SK-N-SH (cell line): Measurements from ENCODE around the gene PCK1. TPM values are rescaled to one million over a fixed set of nuclear protein-coding genes. Genes with fewer than 3 reads are reported as not detected.

Source experiments
- CTCF ChIA-PET: fragments of 300-600, 350-600 bp; formaldehyde crosslinking; extraction: SDS; loops from one replicate; lab custom pipeline; 2021; lab: Yijun Ruan, JAX
- POLR2A ChIA-PET: fragments of 350-600 bp; sonication (Branson Sonifier 250); formaldehyde crosslinking; extraction: SDS; loops from one replicate; lab custom pipeline; 2020; ENCODE audit warnings: antibody characterized with exemption, inconsistent platforms; lab: Yijun Ruan, JAX
- DNase-seq: peaks from one replicate; pipeline ENCODE4 v3.0.0; 2012
- H2AFZ ChIP-seq: fragments of 200-600 bp; sonication (generic); 2 replicates; pipeline ENCODE4 v1.8.1; 2016; ENCODE audit warnings: antibody characterized with exemption, mild to moderate bottlenecking, low read depth
- H3F3A ChIP-seq: fragments of 200-600 bp; sonication (generic); replicated peaks from 2 replicates; pipeline ENCODE3; 2016; ENCODE audit warnings: antibody characterized with exemption, mild to moderate bottlenecking; ENCODE audit not compliant: insufficient read depth
- H3K27ac ChIP-seq, 2 experiments: fragments of 200-500 bp in 1 of 2; fragments of 200-600 bp in 1 of 2; sonication (Bioruptor generic) in 1 of 2; sonication (generic), shearing (Covaris generic) in 1 of 2; 2 replicates each; pipeline versions ENCODE4 v1.5.1 to v1.6.1; 2014 to 2016; ENCODE audit warnings: low read depth in 2 of 2, inconsistent platforms in 1 of 2, low read length in 1 of 2, mild to moderate bottlenecking in 1 of 2, mixed read lengths in 1 of 2
- H3K27me3 ChIP-seq: fragments of 200-600 bp; sonication (generic), shearing (Covaris generic); 2 replicates; pipeline ENCODE4 v1.6.1; 2016; ENCODE audit warnings: mixed run types; ENCODE audit not compliant: insufficient read depth
- H3K36me3 ChIP-seq, 2 experiments: fragments of 200-500 bp in 1 of 2; fragments of 200-600 bp in 1 of 2; sonication (Bioruptor generic) in 1 of 2; sonication (generic) in 1 of 2; replicated peaks in 1 of 2; 2 replicates each; pipeline versions ENCODE3 to v1.5.1; 2014 to 2016; ENCODE audit warnings: low read length in 1 of 2, mild to moderate bottlenecking in 1 of 2; ENCODE audit not compliant: insufficient read depth in 2 of 2, control insufficient read depth in 1 of 2
- H3K4me1 ChIP-seq, 2 experiments: fragments of 200-500 bp in 1 of 2; fragments of 200-600 bp in 1 of 2; sonication (Bioruptor generic) in 1 of 2; sonication (generic), shearing (Covaris generic) in 1 of 2; 2 replicates each; pipeline versions ENCODE4 v1.5.1 to v1.6.1; 2014 to 2016; ENCODE audit warnings: low read depth in 1 of 2, low read length in 1 of 2, mixed run types in 1 of 2; ENCODE audit not compliant: insufficient read depth in 2 of 2, control insufficient read depth in 1 of 2
- H3K4me2 ChIP-seq: fragments of 200-600 bp; sonication (generic), shearing (Covaris generic); 2 replicates; pipeline ENCODE4 v1.6.1; 2017; ENCODE audit warnings: mixed run types
- H3K4me3 ChIP-seq, 2 experiments: fragments of 200-500 bp in 1 of 2; fragments of 200-600 bp in 1 of 2; sonication (Bioruptor generic) in 1 of 2; sonication (generic), shearing (Covaris generic) in 1 of 2; 2 replicates each; pipeline versions ENCODE4 v1.5.1 to v1.8.1; 2014 to 2016; ENCODE audit warnings: low read depth in 2 of 2, inconsistent platforms in 1 of 2, low read length in 1 of 2, mild to moderate bottlenecking in 1 of 2, mixed read lengths in 1 of 2, moderate library complexity in 1 of 2
- H3K79me2 ChIP-seq: fragments of 200-600 bp; sonication (generic); 2 replicates; pipeline ENCODE4 v1.8.1; 2017; ENCODE audit warnings: mild to moderate bottlenecking; ENCODE audit not compliant: insufficient read depth
- H3K9ac ChIP-seq: fragments of 200-600 bp; sonication (generic); 2 replicates; pipeline ENCODE4 v1.6.1; 2017; ENCODE audit warnings: mixed run types
- H3K9me2 ChIP-seq: fragments of 200-600 bp; sonication (generic); 2 replicates; pipeline ENCODE4 v1.6.1; 2017; ENCODE audit warnings: mixed run types
- H3K9me3 ChIP-seq: fragments of 200-600 bp; sonication (generic); 2 replicates; pipeline ENCODE4 v1.6.1; 2017; ENCODE audit warnings: mixed run types, mild to moderate bottlenecking, moderate library complexity
- H4K20me1 ChIP-seq: fragments of 200-600 bp; sonication (generic); 2 replicates; pipeline ENCODE4 v1.6.1; 2017; ENCODE audit warnings: mild to moderate bottlenecking, mixed run types; ENCODE audit not compliant: insufficient read depth
- CTCF ChIP-seq: fragments of 200-600 bp; sonication (generic); IDR thresholded peaks from 2 replicates; pipeline ENCODE4 v1.6.1; 2017; ENCODE audit warnings: antibody characterized with exemption, mild to moderate bottlenecking, moderate library complexity
- EP300 ChIP-seq, 2 experiments: IDR thresholded peaks; 2 replicates each; pipeline versions ENCODE4 v1.4.0 to v1.6.1; 2012; ENCODE audit warnings: borderline replicate concordance in 1 of 2, low read depth in 1 of 2, low read length in 1 of 2
- FOSL2 ChIP-seq: IDR thresholded peaks from 2 replicates; pipeline ENCODE4 v1.4.0; 2012; ENCODE audit warnings: low read depth, mild to moderate bottlenecking, moderate library complexity, borderline replicate concordance
- FOXJ3 ChIP-seq: sonication (generic); formaldehyde crosslinking; IDR thresholded peaks from 2 replicates; pipeline ENCODE4 v1.5.1; 2020; ENCODE audit warnings: mild to moderate bottlenecking, missing genetic modification reagents
- GABPA ChIP-seq: IDR thresholded peaks from 2 replicates; pipeline ENCODE4 v1.4.0; 2012; ENCODE audit warnings: low read depth, mild to moderate bottlenecking
- GATA2 ChIP-seq: sonication (generic); formaldehyde crosslinking; IDR thresholded peaks from 2 replicates; pipeline ENCODE4 v1.5.0; 2020; ENCODE audit warnings: mild to moderate bottlenecking, missing genetic modification reagents
- IRF3 ChIP-seq: fragments of 150-350 bp; IDR thresholded peaks from 2 replicates; pipeline ENCODE4 v1.6.1; 2016; ENCODE audit warnings: mild to moderate bottlenecking, low read depth, low read length
- MXI1 ChIP-seq: IDR thresholded peaks from 2 replicates; pipeline ENCODE4 v1.6.1; 2012; ENCODE audit warnings: mild to moderate bottlenecking, low read depth, low read length, improper control_type of control experiment
- NRF1 ChIP-seq: IDR thresholded peaks from 2 replicates; pipeline ENCODE4 v1.6.1; 2012; ENCODE audit warnings: low read depth, mild to moderate bottlenecking, low read length
- PBX3 ChIP-seq: IDR thresholded peaks from 2 replicates; pipeline ENCODE4; 2012
- POLR2AphosphoS5 ChIP-seq: IDR thresholded peaks from 2 replicates; pipeline ENCODE4 v1.6.1; 2012; ENCODE audit warnings: low read depth, low read length
- RCOR1 ChIP-seq: fragments of 150-350 bp; IDR thresholded peaks from 2 replicates; pipeline ENCODE4 v1.6.1; 2017; ENCODE audit warnings: antibody characterized with exemption, low read length
- SIN3A ChIP-seq: IDR thresholded peaks from 2 replicates; pipeline ENCODE4 v1.6.1; 2012; ENCODE audit warnings: low read depth, mild to moderate bottlenecking, low read length, moderate library complexity, borderline replicate concordance
- YY1 ChIP-seq: IDR thresholded peaks from 2 replicates; pipeline ENCODE4 v1.4.0; 2012; ENCODE audit warnings: low read depth, mild to moderate bottlenecking
- WGBS: methylation state at CpG from one replicate; pipeline ENCODE4 v1.1.6; 2017; ENCODE audit warnings: low lambda C conversion rate; 5-methylcytosine and 5-hydroxymethylcytosine counted together
- polyA plus RNA-seq, 3 experiments: library from polyadenylated mRNA; depleted of rRNA; stranded (reverse); fragments of >200 nt; gene quantifications; 2 replicates each; pipeline ENCODE4 v1.2.3, GENCODE V29; 2012
- TF ChIP-seq, protein P1 (sequence below): IDR thresholded peaks from 2 replicates; pipeline ENCODE4 v1.4.0; 2012; ENCODE audit warnings: low read depth, borderline replicate concordance
- TF ChIP-seq, protein P2 (sequence below): fragments of 150-350 bp; IDR thresholded peaks from 2 replicates; pipeline ENCODE4 v1.6.1; 2017; ENCODE audit warnings: antibody characterized with exemption, low read length, low read depth, borderline replicate concordance
- TF ChIP-seq, protein P3 (sequence below): IDR thresholded peaks from 2 replicates; pipeline ENCODE4 v1.4.0; 2012; ENCODE audit warnings: low read depth

PCK1 gene
- polyA plus RNA-seq, 1 of the 3 experiments (the other 2 are of a cell fraction) = not detected

- Histone ChIP-seq H3K9ac (no peak overlapping the region), H4K20me1 (no peaks in the 10 kb centered on the region), H3K9me2 (no peaks in the 10 kb centered on the region), H3F3A (no peaks in the 10 kb centered on the region), H3K4me1 (no peaks in the 10 kb centered on the region), H3K36me3 (no peaks in the 10 kb centered on the region), H3K79me2 (no peaks in the 10 kb centered on the region), H3K27ac (no peak overlapping the region), H3K4me3 (no peak overlapping the region), H2AFZ (no peak overlapping the region), H3K4me2 (no peak overlapping the region), H3K27me3 (peaks cover 17% of the 10 kb centered on the region), H3K9me3 (no peaks in the 10 kb centered on the region)
- WGBS = 44% methylated on average over 9 of the region's 9 CpGs
- TF ChIP-seq GATA2 (no peak), IRF3 (no peak), GABPA (no peak), EP300 (IDR thresholded peaks at IDR 0.05; ENCODE audit: borderline replicate concordance in 1 of 2, low read depth in 1 of 2, low read length in 1 of 2) (no peak)
- TF ChIP-seq, protein P1, sequence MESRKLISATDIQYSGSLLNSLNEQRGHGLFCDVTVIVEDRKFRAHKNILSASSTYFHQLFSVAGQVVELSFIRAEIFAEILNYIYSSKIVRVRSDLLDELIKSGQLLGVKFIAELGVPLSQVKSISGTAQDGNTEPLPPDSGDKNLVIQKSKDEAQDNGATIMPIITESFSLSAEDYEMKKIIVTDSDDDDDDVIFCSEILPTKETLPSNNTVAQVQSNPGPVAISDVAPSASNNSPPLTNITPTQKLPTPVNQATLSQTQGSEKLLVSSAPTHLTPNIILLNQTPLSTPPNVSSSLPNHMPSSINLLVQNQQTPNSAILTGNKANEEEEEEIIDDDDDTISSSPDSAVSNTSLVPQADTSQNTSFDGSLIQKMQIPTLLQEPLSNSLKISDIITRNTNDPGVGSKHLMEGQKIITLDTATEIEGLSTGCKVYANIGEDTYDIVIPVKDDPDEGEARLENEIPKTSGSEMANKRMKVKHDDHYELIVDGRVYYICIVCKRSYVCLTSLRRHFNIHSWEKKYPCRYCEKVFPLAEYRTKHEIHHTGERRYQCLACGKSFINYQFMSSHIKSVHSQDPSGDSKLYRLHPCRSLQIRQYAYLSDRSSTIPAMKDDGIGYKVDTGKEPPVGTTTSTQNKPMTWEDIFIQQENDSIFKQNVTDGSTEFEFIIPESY = no peak
- TF ChIP-seq, protein P2, sequence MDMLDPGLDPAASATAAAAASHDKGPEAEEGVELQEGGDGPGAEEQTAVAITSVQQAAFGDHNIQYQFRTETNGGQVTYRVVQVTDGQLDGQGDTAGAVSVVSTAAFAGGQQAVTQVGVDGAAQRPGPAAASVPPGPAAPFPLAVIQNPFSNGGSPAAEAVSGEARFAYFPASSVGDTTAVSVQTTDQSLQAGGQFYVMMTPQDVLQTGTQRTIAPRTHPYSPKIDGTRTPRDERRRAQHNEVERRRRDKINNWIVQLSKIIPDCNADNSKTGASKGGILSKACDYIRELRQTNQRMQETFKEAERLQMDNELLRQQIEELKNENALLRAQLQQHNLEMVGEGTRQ = no peak
- CTCF ChIA-PET = interaction anchor here (1.6 to 3.9 kb wide), 3 partner anchors 15 to 69 kb away, joined by 4 to 15 read pairs (median 8); no protein-coding TSS in a partner anchor
- POLR2A ChIA-PET = no interaction called here
- no peak for DNase-seq
These were observed 6.7 kb downstream of the PCK1 start for GRCh38 chr20:57567471-57568079.

GRCh38 chr20:57568088-57568896 is 7.4 kb downstream of the PCK1 start:
- no peak overlapping the region for H3K27ac ChIP-seq
- H3K4me2 ChIP-seq = no peak overlapping the region
- ChIA-PET CTCF (interaction anchor here (1.7 to 3.0 kb wide), 3 partner anchors 14 to 73 kb away, joined by 4 to 18 read pairs (median 8); no protein-coding TSS in a partner anchor), POLR2A (no interaction called here)
- H3K36me3 ChIP-seq = no peaks in the 10 kb centered on the region
- no peak overlapping the region for H2AFZ ChIP-seq
- H3K9me3 ChIP-seq = no peaks in the 10 kb centered on the region
- no peaks in the 10 kb centered on the region for H3F3A ChIP-seq
- no peaks in the 10 kb centered on the region for H4K20me1 ChIP-seq
- H3K9ac ChIP-seq = no peak overlapping the region
- no peaks in the 10 kb centered on the region for H3K4me1 ChIP-seq
- no peak for DNase-seq
- peaks cover 17% of the 10 kb centered on the region for H3K27me3 ChIP-seq
- H3K79me2 ChIP-seq = no peaks in the 10 kb centered on the region
- WGBS = 40% methylated on average over 7 of the region's 13 CpGs
- H3K9me2 ChIP-seq = no peaks in the 10 kb centered on the region
- H3K4me3 ChIP-seq = no peak overlapping the region
- TF ChIP-seq NRF1 (no peak), FOXJ3 (CRISPR knock-in tag) (no peak), CTCF (no peak), YY1 (no peak), FOSL2 (no peak), SIN3A (no peak), POLR2AphosphoS5 (no peak), PBX3 (no peak), RCOR1 (no peak), MXI1 (no peak)
- TF ChIP-seq, protein P3, sequence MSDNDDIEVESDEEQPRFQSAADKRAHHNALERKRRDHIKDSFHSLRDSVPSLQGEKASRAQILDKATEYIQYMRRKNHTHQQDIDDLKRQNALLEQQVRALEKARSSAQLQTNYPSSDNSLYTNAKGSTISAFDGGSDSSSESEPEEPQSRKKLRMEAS = no peak
